Liver (tissue), 3 donors: ENCODE results near the gene PCSK1.

Experiments
- CTCF ChIP-seq: fragments of 150-350 bp; IDR thresholded peaks from 2 replicates; pipeline ENCODE4 v1.5.1; 2017; ENCODE audit warnings: improper control_type of control experiment, low read depth, low read length; ENCODE audit not compliant: missing input control
- GABPA ChIP-seq, 2 donors: IDR thresholded peaks in 1 of 2; conservative IDR thresholded peaks in 1 of 2; 2 replicates each; pipeline ENCODE4 v1.6.1; 2016; ENCODE audit warnings: antibody characterized with exemption in 2 of 2, mild to moderate bottlenecking in 1 of 2, moderate library complexity in 1 of 2
- JUND ChIP-seq, 2 donors: IDR thresholded peaks; 2 replicates each; pipeline ENCODE4 v1.6.1; 2016; ENCODE audit warnings: antibody characterized with exemption in 2 of 2
- RAD21 ChIP-seq, 2 donors: IDR thresholded peaks; 2 replicates each; pipeline ENCODE4 v1.6.1; 2016; ENCODE audit warnings: antibody characterized with exemption in 2 of 2, mild to moderate bottlenecking in 2 of 2
- SP1 ChIP-seq: IDR thresholded peaks from 2 replicates; pipeline ENCODE4 v1.6.1; 2018; ENCODE audit warnings: antibody characterized with exemption, mild to moderate bottlenecking
- TAF1 ChIP-seq: conservative IDR thresholded peaks from 2 replicates; pipeline ENCODE4 v1.6.1; 2016; ENCODE audit warnings: antibody characterized with exemption, mild to moderate bottlenecking
- TF ChIP-seq, protein P1 (sequence below): IDR thresholded peaks from 2 replicates; pipeline ENCODE4 v1.6.1; 2016; ENCODE audit warnings: antibody characterized with exemption
- TF ChIP-seq, protein P2 (sequence below): IDR thresholded peaks from 2 replicates; pipeline ENCODE4 v1.6.1; 2016; ENCODE audit warnings: antibody characterized with exemption
- donor health status: healthy.
- donor health status: healthy.

DNA sequence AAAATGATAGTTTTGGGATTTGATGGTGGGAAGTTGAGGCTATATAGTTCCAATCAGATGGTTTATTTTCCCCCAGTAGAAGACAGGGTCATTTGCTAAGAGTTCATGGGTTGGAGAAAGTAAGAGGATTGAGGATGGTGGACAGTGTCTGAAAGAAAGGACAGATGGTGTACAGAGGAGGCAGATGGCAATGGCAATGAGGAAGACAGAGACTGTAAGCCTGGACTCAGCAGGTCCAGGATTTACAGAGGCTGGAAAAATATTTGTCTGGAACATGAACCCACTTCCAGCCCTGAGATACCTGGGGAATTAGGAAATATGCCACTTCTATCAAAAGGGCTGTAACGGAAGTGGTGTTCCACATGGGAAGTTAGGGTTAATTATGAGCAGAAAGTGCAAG lies 84.5 kb downstream of the PCSK1 start:
- TF ChIP-seq CTCF (no peak), RAD21 (IDR thresholded peaks at IDR 0.05) (no peak), SP1 (no peak), JUND (IDR thresholded peaks at IDR 0.05) (no peak), TAF1 (no peak), GABPA (IDR thresholded peaks at IDR 0.05 in 1 of 2, conservative IDR thresholded peaks at IDR 0.05 in 1 of 2) (no peak)
- TF ChIP-seq, protein P1, sequence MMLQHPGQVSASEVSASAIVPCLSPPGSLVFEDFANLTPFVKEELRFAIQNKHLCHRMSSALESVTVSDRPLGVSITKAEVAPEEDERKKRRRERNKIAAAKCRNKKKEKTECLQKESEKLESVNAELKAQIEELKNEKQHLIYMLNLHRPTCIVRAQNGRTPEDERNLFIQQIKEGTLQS = no peak
- TF ChIP-seq, protein P2, sequence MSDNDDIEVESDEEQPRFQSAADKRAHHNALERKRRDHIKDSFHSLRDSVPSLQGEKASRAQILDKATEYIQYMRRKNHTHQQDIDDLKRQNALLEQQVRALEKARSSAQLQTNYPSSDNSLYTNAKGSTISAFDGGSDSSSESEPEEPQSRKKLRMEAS = no peak
